Measurements from ENCODE around the gene CCDC92. TPM values are rescaled to one million over a fixed set of nuclear protein-coding genes. Genes with fewer than 3 reads are reported as not detected.
A peak's percentile ranks its signal among the peaks of the same experiment; 100 is the strongest.

CCDC92 gene
- total and polyA plus RNA-seq, 2 of the 13 experiments (the other 11 are each of a cell fraction or from before 2014, with no cell fraction given): 5.4 to 14.7 TPM

- TF ChIP-seq ZNF281 (CRISPR knock-in tag; IDR thresholded peaks at IDR 0.05; ENCODE audit: borderline replicate concordance): no peak
- TF ChIP-seq ZKSCAN1 (IDR thresholded peaks at IDR 0.05; ENCODE audit: low read length): no peak
- 0 out of 2 replicates have a peak, but pooled peaks have one; percentile 27 for TF ChIP-seq HDAC1 (CRISPR knock-in tag; IDR thresholded peaks at IDR 0.05)
- TF ChIP-seq XRCC5 (optimal IDR thresholded peaks at IDR 0.05; ENCODE audit: low read length): no peak
- no peak for TF ChIP-seq ZBTB8A (CRISPR knock-in tag; IDR thresholded peaks at IDR 0.05; ENCODE audit: borderline replicate concordance, low read depth)
- TF ChIP-seq ZNF713 (CRISPR knock-in tag; IDR thresholded peaks at IDR 0.05): no peak
- no peak for TF ChIP-seq ZNF570 (CRISPR knock-in tag; IDR thresholded peaks at IDR 0.05; ENCODE audit: borderline replicate concordance)
- TF ChIP-seq NR1H2 (CRISPR knock-in tag; IDR thresholded peaks at IDR 0.05; ENCODE audit: borderline replicate concordance, low read depth): no peak
- no peak for TF ChIP-seq ZNF776 (CRISPR knock-in tag; IDR thresholded peaks at IDR 0.05)
- TF ChIP-seq ZNF710 (CRISPR knock-in tag; IDR thresholded peaks at IDR 0.05; ENCODE audit: borderline replicate concordance): no peak
- no peak for TF ChIP-seq GTF3A (CRISPR knock-in tag; conservative IDR thresholded peaks at IDR 0.05)
- no peak for TF ChIP-seq ZNF576 (CRISPR knock-in tag; IDR thresholded peaks at IDR 0.05)
- no peak for TF ChIP-seq UBTF (CRISPR knock-in tag; IDR thresholded peaks at IDR 0.05)
- TF ChIP-seq SPEN (CRISPR knock-in tag; IDR thresholded peaks at IDR 0.05; ENCODE audit: low read depth): peak; percentile 55
- TF ChIP-seq ZNF17 (CRISPR knock-in tag; IDR thresholded peaks at IDR 0.05): no peak
- TF ChIP-seq ZUFSP (CRISPR knock-in tag; IDR thresholded peaks at IDR 0.05; ENCODE audit: borderline replicate concordance): no peak
- TF ChIP-seq EED (CRISPR knock-in tag; IDR thresholded peaks at IDR 0.05): no peak
- no peak for TF ChIP-seq ZNF180 (CRISPR knock-in tag; IDR thresholded peaks at IDR 0.05; ENCODE audit: borderline replicate concordance, low read depth)
- peak; percentile 18; the same call in 1 of the 2 replicates for TF ChIP-seq HNF4A (CRISPR knock-in tag; IDR thresholded peaks at IDR 0.05)
These were observed at the start of gene CCDC92, which contains the start of gene ZNF664 (continued) for GRCh38 chr12:123972457-123973401.

All from HepG2 (cell line).